ENCODE measurements around the gene CREB3. TPM values are rescaled to one million over a fixed set of nuclear protein-coding genes. Genes with fewer than 3 reads are reported as not detected.
A peak's percentile ranks its signal among the peaks of the same experiment; 100 is the strongest.

CREB3 gene, protein sequence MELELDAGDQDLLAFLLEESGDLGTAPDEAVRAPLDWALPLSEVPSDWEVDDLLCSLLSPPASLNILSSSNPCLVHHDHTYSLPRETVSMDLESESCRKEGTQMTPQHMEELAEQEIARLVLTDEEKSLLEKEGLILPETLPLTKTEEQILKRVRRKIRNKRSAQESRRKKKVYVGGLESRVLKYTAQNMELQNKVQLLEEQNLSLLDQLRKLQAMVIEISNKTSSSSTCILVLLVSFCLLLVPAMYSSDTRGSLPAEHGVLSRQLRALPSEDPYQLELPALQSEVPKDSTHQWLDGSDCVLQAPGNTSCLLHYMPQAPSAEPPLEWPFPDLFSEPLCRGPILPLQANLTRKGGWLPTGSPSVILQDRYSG
- total RNA-seq (2011; cell fraction: chromatin; rRNA removed; ENCODE audit: low replicate concordance), result 13.6 and 27.1 TPM in 2 replicates
- total RNA-seq (2011; cell fraction: nucleolus; rRNA removed), result 20.3 and 23.0 TPM in 2 replicates
- 14.0 and 18.6 TPM in 2 replicates for total RNA-seq (2011; cell fraction: nucleoplasm; rRNA removed)
- total RNA-seq (2014; rRNA removed) (18.3 and 19.3 TPM in 2 replicates), total RNA-seq (2014; rRNA removed; fragmentation: Illumina TruSeq; extraction: Trizol) (10.6 and 10.8 TPM in 2 replicates), total RNA-seq (2015; rRNA removed; fragmentation: Illumina TruSeq; extraction: Trizol) (13.1 and 14.9 TPM in 2 replicates), total RNA-seq (2021) (16.5 and 17.0 TPM in 2 replicates), polyA plus RNA-seq (2011; rRNA removed) (8.1 and 9.4 TPM in 2 replicates), polyA plus RNA-seq (2014; fragmentation: Illumina TruSeq; extraction: Trizol) (17.1 and 18.3 TPM in 2 replicates), polyA plus RNA-seq (2014; fragmentation: Nextera tagmentation; extraction: Ambion mirVana) (1 to 10 TPM; 5.7 to 9.4 TPM), polyA plus RNA-seq (2014; rRNA removed) (15.3 TPM in 2 replicates), polyA minus RNA-seq (2011; rRNA and poly(A)+ RNA removed) (4.0 and 4.5 TPM in 2 replicates), Bru-seq, nascent RNA (percentile 65 among the genes with signal in this experiment), BruChase-seq, experiment 1, labeled RNA remaining after a 2-hour chase (percentile 57 among the genes with signal in this experiment), BruChase-seq, experiment 2, labeled RNA remaining after a 6-hour chase (percentile 61 among the genes with signal in this experiment)
- polyA plus RNA-seq (2011; cell fraction: cytosol; rRNA removed), result 7.9 and 14.4 TPM in 2 replicates
- 16.5 and 20.0 TPM in 2 replicates for polyA plus RNA-seq (2011; cell fraction: nucleus; rRNA removed)
- 14.9 and 23.7 TPM in 2 replicates for polyA plus RNA-seq (2012)
- 4.2 and 4.7 TPM in 2 replicates for polyA minus RNA-seq (2011; cell fraction: cytosol; rRNA and poly(A)+ RNA removed)
- 7.4 and 7.9 TPM in 2 replicates for polyA minus RNA-seq (2011; cell fraction: nucleus; rRNA and poly(A)+ RNA removed)
- long read RNA-seq, experiment 1, transcript CREB3-201 (9 exons, 1,832 nt), result major isoform, 61 of 72 reads
- long read RNA-seq, experiment 1, partial matches to known transcripts, result 4 of 72 reads
- long read RNA-seq, experiment 1, other reads (novel, unspliced or antisense), result 7 of 72 reads
- long read RNA-seq, experiment 2, transcript CREB3-201 (9 exons, 1,832 nt), result major isoform, 20 of 24 reads
- long read RNA-seq, experiment 2, partial matches to known transcripts, result 4 of 24 reads
- long read RNA-seq, experiment 2, other reads (novel, unspliced or antisense), result 0 of 24 reads
- long read RNA-seq, experiment 3, transcript CREB3-201 (9 exons, 1,832 nt), result major isoform, 18 of 22 reads
- long read RNA-seq, experiment 3, partial matches to known transcripts, result 1 of 22 reads
- long read RNA-seq, experiment 3, other reads (novel, unspliced or antisense), result 3 of 22 reads

- CTCF ChIA-PET (ENCODE audit: low intra/inter-chr PET ratio), result no interaction called here
- Histone ChIP-seq H3K27ac (ENCODE audit: extremely low read depth, low read depth, low read length) (peak within 1 kb of the TSS; percentile 97), H3K36me3 (ENCODE audit: control insufficient read depth, insufficient read depth, low read length) (peaks cover 48% of the 10 kb centered on the region; the same call in 2 of the 3 replicates), H3K4me2 (ENCODE audit: insufficient read depth, low read length) (peak within 1 kb of the TSS; percentile 94), H3K79me2 (ENCODE audit: control insufficient read depth, insufficient read depth, low read length) (peaks cover 66% of the 10 kb centered on the region), H3K4me3 (peak within 1 kb of the TSS; percentile 85), H3K9me3 (replicated peaks; ENCODE audit: control insufficient read depth, insufficient read depth, low read depth, low read length) (no peaks in the 10 kb centered on the region), H4K20me1 (replicated peaks; ENCODE audit: control insufficient read depth, insufficient read depth, low read length) (peaks cover 11% of the 10 kb centered on the region; the same call in 1 of the 2 replicates), H3K9ac (ENCODE audit: insufficient read depth in 1 of 2, low read depth in 2 of 2, low read length in 2 of 2) (peak within 1 kb of the TSS; percentile 85 to 96), H3K4me1 (replicated peaks in 1 of 2; ENCODE audit: control insufficient read depth in 2 of 2, insufficient read depth in 2 of 2, low read length in 2 of 2) (peaks cover 30 to 35% of the 10 kb centered on the region in 2 experiments), H3K9me1 (ENCODE audit: control insufficient read depth, insufficient read depth, low read length) (peaks cover under 1% of the 10 kb centered on the region), H2AFZ (ENCODE audit: low read depth, low read length) (peak within 1 kb of the TSS; percentile 76), H3K27me3 (ENCODE audit: control insufficient read depth in 2 of 2, insufficient read depth in 2 of 2, low read length in 2 of 2) (no peaks in the 10 kb centered on the region)
- BruUV-seq (replicated peaks), result no TSS peak
- WGBS (ENCODE audit: insufficient coverage, low coverage, missing lambda C conversion rate), result 0% methylated on average over 8 of the region's 49 CpGs
- in situ Hi-C loops (cut with MboI) (no loop called here), intact Hi-C loops (cut with micrococcal nuclease) (loop anchor here (2.0 to 10.0 kb wide), 3 partner anchors 17 to 83 kb away; partner anchors contain the start of genes GBA2, HINT2, RGP1 and SPAG8)
- DNase-seq (ENCODE audit: extremely low read depth in 1 of 4, low spot score in 3 of 4), result peak in 3 of 4 experiments; percentile 78 to 94 (median 88)
- FAIRE-seq, result peak; percentile 87
- peak; percentile 84 for ATAC-seq
- POLR2A ChIA-PET, result interaction anchor here (0.6 to 2.8 kb wide), 21 partner anchors 10 to 630 kb away, joined by 3 to 13 read pairs (median 5); partner anchors contain the start of genes CCDC107, GBA2, RGP1 and RMRP
- TF ChIP-seq MYC (IDR thresholded peaks at IDR 0.05; ENCODE audit: low read depth, low read length) (peak; percentile 57), MYC (CRISPR knock-in tag; IDR thresholded peaks at IDR 0.05; ENCODE audit: borderline replicate concordance, low read depth) (no peak), FIP1L1 (IDR thresholded peaks at IDR 0.05; ENCODE audit: low read depth, low read length, poor library complexity, severe bottlenecking) (peak; percentile 46), ESRRA (IDR thresholded peaks at IDR 0.05; ENCODE audit: borderline replicate concordance, low read depth) (peak; percentile 85), SIN3A (IDR thresholded peaks at IDR 0.05; ENCODE audit: borderline replicate concordance in 2 of 2, control insufficient read depth in 1 of 2, low read depth in 2 of 2, low read length in 2 of 2) (peak in 1 of 2 experiments; percentile 43; a peak in 2 of 4 replicates), MNT (conservative IDR thresholded peaks at IDR 0.05) (peak; percentile 35 to 64; a peak in 3 of 4 replicates)
- TF ChIP-seq, protein P1, sequence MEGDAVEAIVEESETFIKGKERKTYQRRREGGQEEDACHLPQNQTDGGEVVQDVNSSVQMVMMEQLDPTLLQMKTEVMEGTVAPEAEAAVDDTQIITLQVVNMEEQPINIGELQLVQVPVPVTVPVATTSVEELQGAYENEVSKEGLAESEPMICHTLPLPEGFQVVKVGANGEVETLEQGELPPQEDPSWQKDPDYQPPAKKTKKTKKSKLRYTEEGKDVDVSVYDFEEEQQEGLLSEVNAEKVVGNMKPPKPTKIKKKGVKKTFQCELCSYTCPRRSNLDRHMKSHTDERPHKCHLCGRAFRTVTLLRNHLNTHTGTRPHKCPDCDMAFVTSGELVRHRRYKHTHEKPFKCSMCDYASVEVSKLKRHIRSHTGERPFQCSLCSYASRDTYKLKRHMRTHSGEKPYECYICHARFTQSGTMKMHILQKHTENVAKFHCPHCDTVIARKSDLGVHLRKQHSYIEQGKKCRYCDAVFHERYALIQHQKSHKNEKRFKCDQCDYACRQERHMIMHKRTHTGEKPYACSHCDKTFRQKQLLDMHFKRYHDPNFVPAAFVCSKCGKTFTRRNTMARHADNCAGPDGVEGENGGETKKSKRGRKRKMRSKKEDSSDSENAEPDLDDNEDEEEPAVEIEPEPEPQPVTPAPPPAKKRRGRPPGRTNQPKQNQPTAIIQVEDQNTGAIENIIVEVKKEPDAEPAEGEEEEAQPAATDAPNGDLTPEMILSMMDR (IDR thresholded peaks at IDR 0.05 in 2 of 3, conservative IDR thresholded peaks at IDR 0.05 in 1 of 3; ENCODE audit: insufficient read depth in 2 of 3, low read depth in 1 of 3, low read length in 3 of 3), result peak; percentile 15 to 31 (median 15); a peak in 1 of 6 replicates
These were observed at the start of gene CREB3, which contains the start of gene TLN1 for GRCh38 chr9:35732185-35732799. Gene CREB3 (plus strand): TSS chr9:35732666. CDS start chr9:35732773, 107 bp downstream. Gene TLN1 (minus strand): TSS chr9:35732195. CDS start chr9:35725694, 6,501 bp downstream.
